Measurements from ENCODE around the gene TRIM73.
"Not testable (repeated sequence)": the region's sequence is repeated elsewhere in the genome, so short reads cannot be mapped to it uniquely, and the experiment has no call there.

TRIM73 gene

GRCh38 chr7:75395329-75395728, at the start of gene TRIM73:
TSS of gene TRIM73 (plus strand) at chr7:75395629. CDS start at chr7:75398934, 3,305 bp downstream.
- not testable (repeated sequence) for DNase-seq

GRCh38 chr7:75358671-75359541, 36.5 kb upstream of the TRIM73 start:
- peak; percentile 50 for DNase-seq

- DNase-seq, result not testable (repeated sequence)
Observed at GRCh38 chr7:75359542-75359848, 35.9 kb upstream of the TRIM73 start.

GRCh38 chr7:75364079-75364478, 31.4 kb upstream of the TRIM73 start:
- DNase-seq, result not testable (repeated sequence)

GRCh38 chr7:75366643-75367042, 28.8 kb upstream of the TRIM73 start:
- DNase-seq, result not testable (repeated sequence)

- not testable (repeated sequence) for DNase-seq
Observed at GRCh38 chr7:75367313-75367712, 28.1 kb upstream of the TRIM73 start.

- not testable (repeated sequence) for DNase-seq
Observed at GRCh38 chr7:75374144-75374518, 21.3 kb upstream of the TRIM73 start.

GRCh38 chr7:75374519-75375317, 20.7 kb upstream of the TRIM73 start:
- DNase-seq, result not testable (repeated sequence)

GRCh38 chr7:75393194-75393593, 2.2 kb upstream of the TRIM73 start:
- not testable (repeated sequence) for DNase-seq

- not testable (repeated sequence) for DNase-seq
Observed at GRCh38 chr7:75397865-75398264, 2.4 kb downstream of the TRIM73 start.

GRCh38 chr7:75398771-75399700, 3.6 kb downstream of the TRIM73 start:
- DNase-seq, result peak; percentile 0

- not testable (repeated sequence) for DNase-seq
Observed at GRCh38 chr7:75400575-75400974, 5.1 kb downstream of the TRIM73 start.

GRCh38 chr7:75403455-75404443, 8.3 kb downstream of the TRIM73 start:
- DNase-seq, result not testable (repeated sequence)

- DNase-seq, result not testable (repeated sequence)
Observed at GRCh38 chr7:75404663-75405062, 9.2 kb downstream of the TRIM73 start.

GRCh38 chr7:75409880-75410822, 14.7 kb downstream of the TRIM73 start:
- DNase-seq, result peak; percentile 6

GRCh38 chr7:75410823-75411173, 15.4 kb downstream of the TRIM73 start:
- not testable (repeated sequence) for DNase-seq

GRCh38 chr7:75414204-75414603, 18.8 kb downstream of the TRIM73 start:
- not testable (repeated sequence) for DNase-seq

GRCh38 chr7:75414708-75415427, 19.4 kb downstream of the TRIM73 start:
- DNase-seq, result not testable (repeated sequence)

GRCh38 chr7:75415428-75415817, 20.0 kb downstream of the TRIM73 start:
- DNase-seq, result not testable (repeated sequence)

Measured in stimulated activated CD4-positive, alpha-beta T cell treated with anti-CD3 and anti-CD28 coated beads, Interleukin-15, amount 100 ng/mL, for 24 hours (primary cell).